GM12891 (cell line): ENCODE results near the gene TEAD3.

Source experiments
- POLR2A ChIP-seq: IDR thresholded peaks from 2 replicates; pipeline ENCODE4 v1.6.1; 2011; ENCODE audit warnings: low read depth, low read length, control low read depth
- POLR2AphosphoS5 ChIP-seq: IDR thresholded peaks from 2 replicates; pipeline ENCODE4 v1.6.1; 2011; ENCODE audit warnings: low read depth, low read length, control low read depth
- TAF1 ChIP-seq: IDR thresholded peaks from 2 replicates; pipeline ENCODE4 v1.6.1; 2011; ENCODE audit warnings: low read depth, low read length, control low read depth

DNA sequence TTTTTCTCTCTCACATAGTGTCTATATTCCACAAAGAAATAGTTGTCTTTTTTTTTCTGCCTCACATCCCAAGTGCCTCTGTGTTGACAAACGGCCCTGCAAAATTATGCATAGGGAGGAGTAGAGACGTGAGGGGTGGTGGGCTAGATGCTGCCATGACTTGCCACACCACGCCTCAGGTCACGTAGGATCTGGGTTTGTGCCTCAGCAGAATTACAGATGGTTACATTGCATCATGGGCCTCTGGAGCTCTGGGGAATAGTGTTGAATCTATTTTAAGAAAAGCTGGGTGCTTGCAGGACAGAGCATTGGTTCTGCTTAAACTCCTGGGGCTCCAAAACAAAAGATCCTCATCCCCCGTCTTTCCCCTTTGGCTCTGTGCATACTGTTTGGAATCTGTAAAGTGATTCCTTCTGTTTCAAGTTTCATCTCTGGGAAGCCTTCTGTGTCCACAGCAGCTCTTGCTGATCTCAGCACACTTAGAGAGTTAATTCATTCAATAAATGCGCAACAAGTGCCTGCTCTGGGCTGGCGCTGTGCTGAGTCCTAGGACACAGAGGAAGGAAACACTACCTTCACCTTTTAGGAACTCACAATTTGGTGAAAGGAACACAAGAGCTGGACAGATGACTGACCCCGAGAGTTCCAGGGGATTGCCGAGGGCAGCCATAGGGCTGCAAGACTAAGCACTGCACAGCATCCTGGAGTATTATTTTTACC, 42.3 kb downstream of the TEAD3 start:
- TF ChIP-seq POLR2A (no peak), POLR2AphosphoS5 (no peak), TAF1 (no peak)
